HepG2 (cell line): ENCODE data around the gene SYNGR4. TPM values are rescaled to one million over a fixed set of nuclear protein-coding genes. Genes with fewer than 3 reads are reported as not detected.

Source experiments
- DR1 ChIP-seq: sonication (generic); formaldehyde crosslinking; IDR thresholded peaks from 2 replicates; pipeline ENCODE4 v1.8.0; 2021; ENCODE audit warnings: mild to moderate bottlenecking, missing genetic modification reagents, inconsistent platforms
- KIAA2018 ChIP-seq: sonication (generic); formaldehyde crosslinking; IDR thresholded peaks from 2 replicates; pipeline ENCODE4 v1.5.0; 2020; ENCODE audit warnings: mild to moderate bottlenecking, missing genetic modification reagents, borderline replicate concordance
- KLF16 ChIP-seq, 2 experiments: sonication (generic) in 1 of 2; formaldehyde crosslinking in 1 of 2; IDR thresholded peaks; 2 replicates each; pipeline versions ENCODE4 v1.6.1 to v1.8.0; 2016 to 2023; ENCODE audit warnings: missing genetic modification reagents in 2 of 2, missing compliant biosample characterization in 1 of 2
- NFE2L2 ChIP-seq: fragments of 150-350 bp; IDR thresholded peaks from 2 replicates; pipeline ENCODE4 v1.6.1; 2014; ENCODE audit warnings: low read length
- PREB ChIP-seq: sonication (generic); formaldehyde crosslinking; IDR thresholded peaks from 2 replicates; pipeline ENCODE4 v1.4.0; 2020; ENCODE audit warnings: missing genetic modification reagents
- RXRA ChIP-seq: sonication (generic); formaldehyde crosslinking; IDR thresholded peaks from 2 replicates; pipeline ENCODE4 v1.5.1; 2020; ENCODE audit warnings: missing genetic modification reagents
- TIGD3 ChIP-seq: sonication (generic); formaldehyde crosslinking; IDR thresholded peaks from 2 replicates; pipeline ENCODE4 v1.5.1; 2020; ENCODE audit warnings: mild to moderate bottlenecking, missing genetic modification reagents, borderline replicate concordance
- ZBTB38 ChIP-seq: sonication (generic); formaldehyde crosslinking; IDR thresholded peaks from 2 replicates; pipeline ENCODE4 v1.5.1; 2020; ENCODE audit warnings: mild to moderate bottlenecking, missing genetic modification reagents
- ZBTB49 ChIP-seq: sonication (generic); formaldehyde crosslinking; IDR thresholded peaks from 2 replicates; pipeline ENCODE4 v1.4.0; 2020; ENCODE audit warnings: missing genetic modification reagents, borderline replicate concordance
- ZNF503 ChIP-seq: sonication (generic); formaldehyde crosslinking; IDR thresholded peaks from 2 replicates; pipeline ENCODE4 v1.4.0; 2020; ENCODE audit warnings: missing genetic modification reagents
- ZNF790 ChIP-seq: sonication (generic); formaldehyde crosslinking; IDR thresholded peaks from 2 replicates; pipeline ENCODE4 v1.8.0; 2022; ENCODE audit warnings: missing genetic modification reagents, mild to moderate bottlenecking, borderline replicate concordance
- ZUFSP ChIP-seq: sonication (generic); formaldehyde crosslinking; IDR thresholded peaks from 2 replicates; pipeline ENCODE4 v1.9.0; 2021; ENCODE audit warnings: missing genetic modification reagents, mild to moderate bottlenecking, borderline replicate concordance
- polyA plus RNA-seq, 8 experiments: library from polyadenylated mRNA; depleted of rRNA in 3 of 8; stranded (reverse) in 7 of 8; unstranded in 1 of 8; fragments of >200 nt; fragmentation: Illumina TruSeq in 4 of 8; extraction: Trizol in 4 of 8; gene quantifications; 2 replicates each; pipeline versions ENCODE4 v1.2.1 to v1.2.3, GENCODE V29; 2011 to 2016; ENCODE audit warnings: low read depth in 4 of 8, missing spikeins in 1 of 8, mixed read lengths in 1 of 8; ENCODE audit not compliant: insufficient read depth in 1 of 8
- total RNA-seq, 5 experiments: library from RNA; depleted of rRNA; stranded (reverse); fragments of >200 nt; fragmentation: Illumina TruSeq; extraction: Trizol; gene quantifications; 2 replicates each; pipeline ENCODE4 v1.2.3, GENCODE V29; 2016; ENCODE audit warnings: low read depth in 1 of 5

Gene SYNGR4
- total and polyA plus RNA-seq, 2 of the 13 experiments (the other 11 are each of a cell fraction or from before 2014, with no cell fraction given), result not detected

GRCh38 chr19:48363500-48363809 lies 712 bp upstream of the SYNGR4 start (continued):
- TF ChIP-seq ZBTB49 (no peak), ZNF503 (CRISPR knock-in tag) (peak; percentile 28; the same call in 1 of the 2 replicates), RXRA (CRISPR knock-in tag) (peak; percentile 16; the same call in 1 of the 2 replicates), TIGD3 (CRISPR knock-in tag) (no peak), ZNF790 (no peak), DR1 (CRISPR knock-in tag) (no peak), ZBTB38 (no peak), ZUFSP (CRISPR knock-in tag) (no peak), KLF16 (CRISPR knock-in tag; IDR thresholded peaks at IDR 0.05) (no peak), NFE2L2 (no peak), PREB (CRISPR knock-in tag) (peak; percentile 64; the same call in 1 of the 2 replicates), KIAA2018 (CRISPR knock-in tag) (no peak)
